Activated CD4-positive, alpha-beta T cell treated with anti-CD3 and anti-CD28 coated beads, Interleukin-2, amount 10 ng/mL, durations not matched to agents 24 days and 14 days (primary cell): ENCODE results near the gene TNK2. TPM values are rescaled to one million over a fixed set of nuclear protein-coding genes. Genes with fewer than 3 reads are reported as not detected.
"Not testable (repeated sequence)": the region's sequence is repeated elsewhere in the genome, so short reads cannot be mapped to it uniquely, and the experiment has no call there.

Experiments
- DNase-seq: peaks from one replicate; pipeline ENCODE4 v3.0.0; 2022
- H3K27ac Mint-ChIP-seq: one replicate; pipeline ENCODE4 v1.8.0; 2022; ENCODE audit warnings: mild to moderate bottlenecking, mixed read lengths
- H3K27me3 Mint-ChIP-seq: one replicate; pipeline ENCODE4 v1.8.0; 2022; ENCODE audit warnings: mixed read lengths
- H3K36me3 Mint-ChIP-seq: one replicate; pipeline ENCODE4 v1.8.0; 2022; ENCODE audit warnings: low read depth, mild to moderate bottlenecking, mixed read lengths
- H3K4me1 Mint-ChIP-seq: one replicate; pipeline ENCODE4 v1.8.0; 2021; ENCODE audit warnings: mixed read lengths
- H3K4me3 Mint-ChIP-seq: one replicate; pipeline ENCODE4 v1.8.0; 2022; ENCODE audit warnings: mild to moderate bottlenecking, moderate library complexity, mixed read lengths
- H3K9me3 Mint-ChIP-seq: one replicate; pipeline ENCODE4 v1.8.0; 2021; ENCODE audit warnings: mixed read lengths
- intact Hi-C: fragments of 100-400 bp; cut with micrococcal nuclease; formaldehyde crosslinking; loops from one replicate; pipeline ENCODE4 v1.15.1; 2023
- total RNA-seq: library from RNA; stranded (reverse); gene quantifications from 2 replicates; pipeline ENCODE4 v1.2.3, GENCODE V29; 2022

TNK2 gene
- total RNA-seq, 1 donor from 2014 or later = 110 TPM

DNA sequence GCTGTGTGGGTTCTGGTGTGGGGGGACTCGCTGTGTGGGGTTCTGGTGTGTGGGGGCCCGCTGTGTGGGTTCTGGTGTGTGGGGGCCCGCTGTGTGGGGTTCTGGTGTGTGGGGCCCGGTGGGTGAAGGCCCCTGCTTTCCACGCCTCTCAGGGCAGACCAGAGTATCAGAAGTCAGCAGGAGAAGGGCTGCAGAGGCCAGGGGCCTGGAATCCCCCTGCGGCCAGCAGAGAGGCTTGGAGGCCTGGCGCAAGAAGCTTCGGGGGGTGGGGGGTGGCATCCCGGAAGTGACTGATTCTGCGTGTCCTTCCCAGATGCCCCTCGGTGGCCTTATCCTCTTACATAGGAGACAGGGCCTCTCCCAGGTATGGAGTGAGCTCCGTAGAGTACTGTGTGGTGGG, 37.4 kb downstream of the TNK2 start:
- Mint-ChIP-seq H3K27ac (no peak overlapping the region), H3K4me1 (no peaks in the 10 kb centered on the region), H3K36me3 (peaks cover 16% of the 10 kb centered on the region), H3K9me3 (no peaks in the 10 kb centered on the region), H3K27me3 (no peaks in the 10 kb centered on the region), H3K4me3 (no peak overlapping the region)
- intact Hi-C loops = no loop called here
- DNase-seq = no peak

DNA sequence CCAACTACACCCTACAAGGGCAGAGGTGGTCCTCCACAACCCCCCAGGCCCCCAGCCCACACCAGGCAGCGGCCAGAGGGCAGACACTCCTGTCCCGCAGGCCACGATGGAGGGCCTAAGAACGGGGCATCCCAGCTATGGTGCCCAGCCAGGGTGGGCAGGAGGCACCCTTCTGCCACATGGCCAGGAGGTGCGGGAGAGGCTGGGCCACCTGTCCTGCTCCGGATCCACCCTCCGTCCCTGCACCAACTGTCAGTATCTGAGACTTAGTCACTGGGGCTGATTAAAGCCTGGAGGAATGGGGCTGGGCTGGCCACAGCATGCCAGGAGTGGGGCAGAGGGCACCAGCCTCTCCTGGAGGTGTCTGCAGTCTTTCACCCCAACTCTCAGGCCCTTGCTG, 37.9 kb downstream of the TNK2 start:
- H3K4me3 Mint-ChIP-seq = no peak overlapping the region
- intact Hi-C loops = no loop called here
- H3K27me3 Mint-ChIP-seq = no peaks in the 10 kb centered on the region
- peaks cover 15% of the 10 kb centered on the region for H3K36me3 Mint-ChIP-seq
- H3K9me3 Mint-ChIP-seq = no peaks in the 10 kb centered on the region
- no peak for DNase-seq
- H3K27ac Mint-ChIP-seq = no peak overlapping the region
- H3K4me1 Mint-ChIP-seq = no peaks in the 10 kb centered on the region

DNA sequence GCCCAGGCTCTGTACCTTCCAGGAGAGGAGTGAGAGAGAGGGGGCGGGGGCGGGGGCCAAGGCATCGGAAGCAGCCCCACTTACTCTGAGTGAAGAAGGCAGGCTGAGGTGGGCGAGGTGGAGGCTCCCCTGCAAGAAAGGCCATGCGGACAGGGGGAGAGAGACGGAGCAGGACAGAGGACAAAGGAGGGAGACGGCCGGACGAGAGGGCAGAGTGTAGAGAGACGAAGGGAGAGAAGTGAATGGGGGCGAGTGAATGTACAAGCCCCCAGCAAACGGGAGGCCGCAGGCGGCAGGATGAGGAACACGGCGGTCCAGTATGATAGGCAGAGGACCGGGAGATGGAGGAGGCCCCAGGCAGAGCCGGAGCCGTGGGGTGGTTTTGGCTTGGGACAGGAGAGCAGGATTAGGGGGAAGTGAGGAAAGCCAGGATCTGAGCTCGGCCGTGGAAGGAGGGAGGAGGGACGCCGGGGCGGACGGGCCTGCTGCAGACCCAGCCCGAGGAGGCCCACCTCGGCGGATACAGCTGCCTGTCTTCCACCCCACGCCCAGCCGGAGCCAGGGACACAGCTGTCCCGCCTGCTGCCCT, 38.8 kb downstream of the TNK2 start:
- no peak overlapping the region for H3K27ac Mint-ChIP-seq
- no peak overlapping the region for H3K4me3 Mint-ChIP-seq
- no peaks in the 10 kb centered on the region for H3K9me3 Mint-ChIP-seq
- no peaks in the 10 kb centered on the region for H3K27me3 Mint-ChIP-seq
- H3K4me1 Mint-ChIP-seq = no peaks in the 10 kb centered on the region
- intact Hi-C loops = no loop called here
- DNase-seq = no peak
- H3K36me3 Mint-ChIP-seq = peaks cover 17% of the 10 kb centered on the region

DNA sequence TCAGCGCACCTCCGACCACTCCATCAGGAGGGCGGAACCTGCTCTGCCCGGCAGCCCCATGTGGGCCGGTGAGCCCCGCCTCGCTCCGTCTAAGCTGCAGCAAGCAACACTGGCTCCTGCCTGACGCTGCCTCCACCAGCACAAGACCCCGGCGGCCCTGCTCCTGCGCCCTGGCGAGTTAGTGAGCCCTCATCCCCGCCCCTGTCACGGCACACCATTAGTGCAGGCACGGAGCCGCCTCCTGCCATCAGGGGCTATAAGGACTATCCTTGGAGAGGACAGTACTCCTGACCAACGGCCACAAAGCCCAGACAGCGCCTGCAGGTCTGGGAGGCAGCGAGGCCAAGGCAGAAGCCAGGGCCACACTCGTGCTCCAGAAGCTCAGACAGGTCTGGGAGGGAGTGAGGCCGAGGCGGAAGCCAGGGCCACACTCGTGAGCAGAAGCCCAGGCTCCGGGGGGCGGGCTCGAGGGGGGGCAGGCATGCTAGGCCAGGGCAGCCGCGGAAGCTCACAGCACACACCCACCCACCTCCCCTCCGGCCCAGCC, 39.4 kb downstream of the TNK2 start:
- Mint-ChIP-seq H3K4me3 (no peak overlapping the region), H3K4me1 (no peaks in the 10 kb centered on the region), H3K27me3 (no peaks in the 10 kb centered on the region), H3K36me3 (peaks cover 20% of the 10 kb centered on the region), H3K9me3 (no peaks in the 10 kb centered on the region), H3K27ac (no peak overlapping the region)
- intact Hi-C loops = no loop called here
- DNase-seq = no peak

DNA sequence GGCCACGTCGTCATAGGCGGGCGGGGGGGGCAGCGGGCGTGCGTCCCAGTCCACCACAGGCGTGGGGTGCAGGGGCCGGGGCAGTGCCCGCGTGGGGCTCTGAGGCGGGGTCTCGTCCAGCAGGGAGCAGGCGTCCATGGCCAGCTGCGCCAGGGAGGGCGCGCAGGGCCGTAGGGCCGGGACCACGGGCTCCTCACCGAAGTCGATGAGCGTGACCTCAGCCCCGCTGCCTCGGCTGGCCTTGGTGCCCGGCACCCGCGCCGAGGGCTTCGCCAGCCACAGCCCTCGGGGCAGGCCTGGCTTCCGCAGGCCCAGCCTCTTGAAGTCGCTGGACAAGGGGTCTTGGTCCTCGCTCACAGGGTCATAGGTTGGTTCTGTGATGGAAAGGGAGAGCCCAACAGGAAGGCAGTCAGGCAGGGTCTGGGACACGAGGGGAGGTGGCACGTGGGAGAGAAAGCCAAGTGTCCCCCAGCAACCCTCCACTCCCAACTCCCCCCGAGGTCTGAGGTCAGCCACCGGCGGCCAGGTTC, 40.0 kb downstream of the TNK2 start:
- peaks cover 20% of the 10 kb centered on the region for H3K36me3 Mint-ChIP-seq
- no peak for DNase-seq
- no peaks in the 10 kb centered on the region for H3K27me3 Mint-ChIP-seq
- H3K27ac Mint-ChIP-seq = no peak overlapping the region
- H3K9me3 Mint-ChIP-seq = no peaks in the 10 kb centered on the region
- no peak overlapping the region for H3K4me3 Mint-ChIP-seq
- no peaks in the 10 kb centered on the region for H3K4me1 Mint-ChIP-seq
- intact Hi-C loops = no loop called here

DNA sequence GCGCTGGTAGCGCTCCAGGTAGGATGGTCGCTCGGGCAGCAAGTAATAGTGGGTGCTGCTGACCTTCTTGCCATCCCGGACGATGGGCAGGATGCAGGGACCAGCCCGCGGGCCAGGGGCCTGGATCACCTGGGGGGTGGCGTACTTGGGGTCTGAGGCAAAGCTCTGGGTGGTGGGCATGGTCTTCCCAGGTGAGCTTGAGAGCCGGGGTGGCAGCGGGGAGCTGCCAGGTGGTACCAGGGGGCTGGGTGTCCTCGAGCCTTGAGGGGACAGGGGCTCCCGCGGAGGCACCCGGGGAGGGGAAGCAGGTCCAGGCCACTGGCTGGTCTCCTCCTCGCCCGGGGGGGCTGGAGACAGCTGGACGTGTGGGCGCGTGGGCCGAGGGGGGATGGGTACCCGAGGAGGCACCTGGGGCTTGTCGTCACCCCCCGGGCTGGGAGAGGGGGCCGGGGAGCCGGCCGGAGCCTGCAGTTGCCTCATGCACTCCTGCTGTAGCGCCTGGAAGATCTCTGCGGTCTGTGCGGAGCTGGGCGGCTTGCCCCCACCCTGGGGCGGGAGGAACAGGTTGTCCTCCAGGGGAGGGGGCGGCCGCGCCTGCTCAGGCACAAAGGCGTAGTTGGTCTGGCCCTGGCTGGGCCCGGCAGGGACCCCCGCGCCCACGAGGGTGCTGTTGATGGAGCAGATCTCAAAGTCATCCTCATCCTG, 40.6 kb downstream of the TNK2 start:
- Mint-ChIP-seq H3K27me3 (no peaks in the 10 kb centered on the region), H3K36me3 (peaks cover 22% of the 10 kb centered on the region), H3K4me3 (no peak overlapping the region), H3K4me1 (no peaks in the 10 kb centered on the region), H3K9me3 (no peaks in the 10 kb centered on the region), H3K27ac (no peak overlapping the region)
- no peak for DNase-seq
- intact Hi-C loops = no loop called here

DNA sequence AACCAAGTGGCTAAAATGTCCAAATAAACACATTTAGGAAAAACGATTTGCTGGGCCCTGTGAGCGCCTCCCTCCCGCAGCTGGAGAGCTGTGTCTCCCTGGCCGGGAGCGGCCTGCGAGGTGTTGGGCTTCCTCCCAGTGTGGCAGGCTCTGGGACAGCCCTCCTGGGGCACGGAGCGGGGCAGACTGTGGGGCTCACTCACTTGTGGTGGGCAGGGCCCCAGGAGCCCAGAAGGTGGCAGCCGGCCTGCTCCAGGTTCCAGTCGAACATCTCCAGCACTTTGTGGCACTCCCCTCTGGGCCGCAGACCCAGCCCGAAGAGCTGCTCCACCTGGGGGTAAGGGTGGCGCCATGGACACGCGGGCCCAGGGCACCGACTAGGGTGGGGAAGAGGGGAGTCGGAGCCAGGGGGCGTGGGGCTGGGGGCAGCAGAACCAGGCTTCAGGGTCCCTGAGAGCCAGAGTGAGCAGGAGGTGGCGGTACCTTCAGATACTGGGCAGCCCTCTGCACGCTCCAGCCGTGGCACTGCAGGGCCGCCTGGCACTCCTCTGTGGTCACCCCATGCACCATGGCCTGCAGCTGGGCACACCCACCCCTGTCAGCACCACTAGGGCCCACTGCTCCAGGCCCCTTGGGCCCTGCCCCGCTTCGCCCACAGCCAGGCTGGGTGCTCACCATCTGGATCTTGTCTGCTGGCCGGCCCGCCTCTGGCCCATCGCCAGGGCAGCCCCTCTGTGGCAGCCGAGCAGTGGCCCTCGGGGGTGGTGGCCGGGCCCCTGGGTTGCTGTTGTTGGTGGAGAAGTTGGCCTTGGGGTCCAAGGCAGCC, 41.5 kb downstream of the TNK2 start:
- Mint-ChIP-seq H3K9me3 (no peaks in the 10 kb centered on the region), H3K27ac (no peak overlapping the region), H3K4me1 (no peaks in the 10 kb centered on the region), H3K4me3 (no peak overlapping the region), H3K27me3 (no peaks in the 10 kb centered on the region), H3K36me3 (peaks cover 21% of the 10 kb centered on the region)
- DNase-seq = no peak
- intact Hi-C loops = no loop called here

DNA sequence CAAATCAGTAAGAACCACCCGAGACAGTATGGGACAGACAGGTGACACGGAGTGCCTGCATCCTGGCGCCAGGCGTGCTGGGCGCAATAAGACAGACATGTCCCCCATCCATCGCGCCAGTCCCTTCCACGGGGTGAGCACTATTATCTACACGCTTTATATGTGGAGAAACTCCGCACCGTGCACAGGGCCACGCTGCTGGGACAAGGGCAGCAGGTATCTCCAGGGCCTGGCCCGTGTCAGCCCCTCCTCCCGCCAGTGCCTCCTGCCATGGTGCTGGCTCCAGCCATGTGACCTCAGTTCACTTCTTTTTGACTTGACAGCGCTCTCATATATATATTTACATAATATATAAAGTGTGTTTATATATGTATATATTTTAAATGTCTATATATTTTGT, 42.6 kb downstream of the TNK2 start:
- H3K9me3 Mint-ChIP-seq = no peaks in the 10 kb centered on the region
- no peak for DNase-seq
- peaks cover 20% of the 10 kb centered on the region for H3K36me3 Mint-ChIP-seq
- intact Hi-C loops = no loop called here
- H3K4me3 Mint-ChIP-seq = no peak overlapping the region
- no peaks in the 10 kb centered on the region for H3K4me1 Mint-ChIP-seq
- no peaks in the 10 kb centered on the region for H3K27me3 Mint-ChIP-seq
- no peak overlapping the region for H3K27ac Mint-ChIP-seq

DNA sequence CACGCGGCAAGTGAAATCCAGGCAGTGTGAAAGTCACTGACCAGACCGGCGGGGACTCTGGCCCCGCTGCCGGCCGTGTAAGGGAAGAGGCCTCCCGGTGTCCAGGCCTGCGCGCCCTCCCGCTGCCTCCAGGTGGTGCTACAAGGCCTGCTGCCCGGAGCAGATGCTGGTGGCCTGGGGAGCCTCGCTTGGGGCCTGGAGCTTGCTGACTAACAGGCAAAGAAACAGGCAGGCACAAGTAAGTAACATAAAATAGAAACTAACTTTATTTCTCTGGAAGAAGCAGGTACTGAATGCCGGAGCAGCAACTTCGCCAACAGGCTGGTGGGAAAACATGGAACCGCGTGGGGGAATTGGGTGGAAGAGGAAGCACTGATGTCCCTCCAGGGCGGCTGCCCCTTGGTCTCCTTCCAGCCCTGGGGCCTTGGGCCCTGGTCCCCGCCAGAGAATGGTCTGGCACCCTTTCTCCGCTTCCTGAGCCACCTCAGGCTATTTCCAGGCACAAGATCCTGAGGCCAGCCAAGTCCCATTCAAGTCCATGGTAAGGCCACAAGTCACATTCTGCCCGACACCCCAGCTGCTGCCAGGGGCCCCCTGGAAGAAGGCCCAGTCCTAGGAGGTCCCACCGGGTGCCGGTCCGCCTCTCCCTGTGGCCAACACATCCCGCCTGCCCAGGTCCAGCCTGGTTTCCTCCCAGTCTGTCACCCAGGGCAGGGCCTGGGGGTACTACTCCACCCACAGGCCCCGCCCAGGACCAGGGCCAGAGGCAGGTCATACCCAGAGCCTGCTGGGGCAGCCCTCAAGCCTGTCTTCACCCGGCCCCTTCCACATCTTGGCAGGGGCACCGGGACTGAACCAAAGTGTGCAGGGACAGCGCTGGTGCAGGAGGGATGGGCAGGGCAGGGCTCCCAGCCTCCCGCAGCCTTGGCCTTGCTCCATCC, 45.0 kb downstream of the TNK2 start:
- intact Hi-C loops = loop anchor here (1.0 kb wide), 1 partner anchor 52 kb away; no protein-coding TSS in a partner anchor
- Mint-ChIP-seq H3K36me3 (peaks cover 14% of the 10 kb centered on the region), H3K4me3 (no peak overlapping the region), H3K27ac (no peak overlapping the region), H3K9me3 (no peaks in the 10 kb centered on the region), H3K4me1 (peaks cover 6% of the 10 kb centered on the region), H3K27me3 (peaks cover 2% of the 10 kb centered on the region)
- DNase-seq = peak; percentile 89

DNA sequence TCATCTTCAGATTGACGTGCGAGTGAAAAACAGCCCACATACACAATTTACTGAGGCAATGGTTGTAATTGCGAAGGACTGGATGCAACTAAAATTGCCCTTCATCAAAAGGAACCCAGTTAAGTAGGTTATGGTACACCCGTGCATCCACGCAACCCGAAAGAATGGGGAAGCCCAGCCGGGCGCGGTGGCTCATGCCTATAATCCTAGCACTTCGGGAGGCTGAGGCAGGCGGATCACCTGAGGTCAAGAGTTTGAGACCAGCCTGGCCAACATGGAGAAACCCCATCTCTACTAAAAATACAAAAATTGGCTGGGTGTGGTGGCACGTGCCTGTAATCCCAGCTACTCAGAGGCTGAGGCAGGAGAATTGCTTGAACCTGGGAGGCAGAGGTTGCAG, 46.0 kb downstream of the TNK2 start:
- DNase-seq, H3K4me3 Mint-ChIP-seq, H3K9me3 Mint-ChIP-seq, H3K27me3 Mint-ChIP-seq, intact Hi-C loops, H3K4me1 Mint-ChIP-seq, H3K27ac Mint-ChIP-seq: not testable (repeated sequence)
- H3K36me3 Mint-ChIP-seq = peaks cover 14% of the 10 kb centered on the region

DNA sequence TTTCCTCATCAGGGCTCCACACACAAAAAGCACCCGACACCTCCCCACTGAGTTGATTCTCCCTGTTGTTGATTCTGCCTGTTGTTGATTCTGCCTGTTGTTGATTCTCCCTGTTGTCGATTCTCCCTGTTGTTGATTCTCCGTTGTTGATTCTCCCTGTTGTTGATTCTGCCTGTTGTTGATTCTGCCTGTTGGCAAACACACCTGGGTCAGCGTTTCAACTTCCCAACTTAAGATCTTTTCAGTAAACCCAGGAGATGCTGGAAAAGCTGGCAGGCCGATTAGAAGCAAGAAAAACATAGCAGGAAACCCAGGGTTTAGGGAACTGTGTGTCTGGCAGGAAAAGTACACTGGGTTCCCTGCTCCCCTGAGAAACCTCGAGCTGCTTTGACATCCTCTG, 47.9 kb downstream of the TNK2 start:
- Mint-ChIP-seq H3K27me3 (peaks cover 2% of the 10 kb centered on the region), H3K36me3 (peaks cover 10% of the 10 kb centered on the region), H3K9me3 (no peaks in the 10 kb centered on the region), H3K4me1 (peaks cover 6% of the 10 kb centered on the region), H3K4me3 (no peak overlapping the region), H3K27ac (peak overlapping the region; percentile 3)
- intact Hi-C loops = no loop called here
- no peak for DNase-seq

DNA sequence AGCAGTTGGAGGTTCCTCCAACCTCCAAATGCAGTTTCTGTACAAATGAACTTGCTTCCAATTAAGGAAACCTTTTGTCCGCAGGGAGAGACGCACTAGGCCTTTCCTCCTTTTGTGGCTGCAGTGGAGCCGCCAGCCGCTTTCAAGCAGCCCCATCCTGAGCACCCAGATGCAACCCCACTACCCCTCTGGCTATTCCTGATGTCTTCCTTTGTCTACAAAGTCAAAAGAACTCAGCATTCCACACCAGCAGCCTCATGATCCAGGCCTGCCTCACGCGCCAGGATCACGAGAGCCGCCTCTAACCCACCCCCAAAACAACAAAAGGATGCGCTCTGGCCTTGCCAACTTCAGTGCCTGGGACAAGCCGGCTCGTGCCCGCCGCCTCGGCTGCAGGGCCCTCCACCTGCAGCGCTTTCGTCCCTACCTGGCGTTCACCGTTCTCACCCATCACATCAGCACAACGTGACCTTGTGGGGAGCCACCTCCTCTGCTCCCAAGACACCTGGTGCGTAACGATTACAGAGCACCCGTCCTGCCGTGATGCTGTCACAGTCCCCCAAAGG, 48.4 kb downstream of the TNK2 start:
- no peaks in the 10 kb centered on the region for H3K9me3 Mint-ChIP-seq
- no peak overlapping the region for H3K27ac Mint-ChIP-seq
- peaks cover 8% of the 10 kb centered on the region for H3K36me3 Mint-ChIP-seq
- peaks cover 6% of the 10 kb centered on the region for H3K4me1 Mint-ChIP-seq
- no peak for DNase-seq
- peak overlapping the region; percentile 74 for H3K4me3 Mint-ChIP-seq
- peaks cover 2% of the 10 kb centered on the region for H3K27me3 Mint-ChIP-seq
- intact Hi-C loops = loop anchor here (1.0 to 10.0 kb wide), 3 partner anchors 34 to 235 kb away; no protein-coding TSS in a partner anchor
